Esophagus squamous epithelium (tissue), 4 donors: Measurements from ENCODE around the gene FBXO11.

Experiments
- POLR2A ChIP-seq, 4 donors: fragments of 450-650 bp; IDR thresholded peaks; one replicate each; pipeline ENCODE4 v1.6.1; 2017; ENCODE audit warnings: antibody characterized with exemption in 4 of 4, mild to moderate bottlenecking in 4 of 4, moderate library complexity in 3 of 4
- TF ChIP-seq, protein P1 (sequence below), 6 experiments: fragments of 450-650 bp in 4 of 6; fragments of 200-600 bp in 2 of 6; sonication (generic) in 2 of 6; IDR thresholded peaks; one replicate each; pipeline ENCODE4 v1.5.1; 2016 to 2019; ENCODE audit warnings: antibody characterized with exemption in 6 of 6, mild to moderate bottlenecking in 4 of 6, moderate library complexity in 4 of 6

DNA sequence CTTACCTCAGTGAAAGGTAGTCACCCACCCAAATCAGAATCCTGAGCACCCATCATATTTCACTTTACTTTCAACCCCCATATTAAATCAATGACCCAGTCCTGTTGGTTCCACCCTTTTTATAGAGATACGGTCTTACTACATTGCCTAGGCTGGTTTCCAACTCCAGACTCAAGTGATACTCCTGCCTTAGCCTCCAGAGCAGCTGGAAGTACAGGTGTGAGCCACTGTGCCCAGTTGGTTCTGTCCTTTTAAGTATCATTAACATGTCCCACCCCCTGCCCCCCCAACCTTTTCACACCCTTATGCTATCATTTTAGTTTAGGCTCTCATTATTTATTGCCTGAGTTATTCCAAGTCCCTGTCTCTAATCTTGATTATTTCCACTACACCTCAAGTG lies 94.6 kb downstream of the FBXO11 start:
- TF ChIP-seq, protein P1, sequence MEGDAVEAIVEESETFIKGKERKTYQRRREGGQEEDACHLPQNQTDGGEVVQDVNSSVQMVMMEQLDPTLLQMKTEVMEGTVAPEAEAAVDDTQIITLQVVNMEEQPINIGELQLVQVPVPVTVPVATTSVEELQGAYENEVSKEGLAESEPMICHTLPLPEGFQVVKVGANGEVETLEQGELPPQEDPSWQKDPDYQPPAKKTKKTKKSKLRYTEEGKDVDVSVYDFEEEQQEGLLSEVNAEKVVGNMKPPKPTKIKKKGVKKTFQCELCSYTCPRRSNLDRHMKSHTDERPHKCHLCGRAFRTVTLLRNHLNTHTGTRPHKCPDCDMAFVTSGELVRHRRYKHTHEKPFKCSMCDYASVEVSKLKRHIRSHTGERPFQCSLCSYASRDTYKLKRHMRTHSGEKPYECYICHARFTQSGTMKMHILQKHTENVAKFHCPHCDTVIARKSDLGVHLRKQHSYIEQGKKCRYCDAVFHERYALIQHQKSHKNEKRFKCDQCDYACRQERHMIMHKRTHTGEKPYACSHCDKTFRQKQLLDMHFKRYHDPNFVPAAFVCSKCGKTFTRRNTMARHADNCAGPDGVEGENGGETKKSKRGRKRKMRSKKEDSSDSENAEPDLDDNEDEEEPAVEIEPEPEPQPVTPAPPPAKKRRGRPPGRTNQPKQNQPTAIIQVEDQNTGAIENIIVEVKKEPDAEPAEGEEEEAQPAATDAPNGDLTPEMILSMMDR (IDR thresholded peaks at IDR 0.05): no peak
- no peak for TF ChIP-seq POLR2A (IDR thresholded peaks at IDR 0.05)
